HCT116 (cell line): ENCODE results near the gene FAM83B. TPM values are rescaled to one million over a fixed set of nuclear protein-coding genes. Genes with fewer than 3 reads are reported as not detected.
A peak's percentile ranks its signal among the peaks of the same experiment; 100 is the strongest.

ENCODE experiments used
- ATAC-seq: fragments of 200-7000 bp; cut with Tn5 transposase; 2 replicates; pipeline ENCODE4 v1.9.1; 2020; ENCODE audit warnings: mild to moderate bottlenecking, moderate library complexity
- BruUV-seq: library from RNA; stranded (reverse); fragments of 400-500 nt; replicated peaks from 2 replicates; lab custom pipeline; 2021; lab: Mats Ljungman, UMichigan
- CTCF ChIA-PET: fragments of 300-600 bp; sonication (Branson Sonifier 250); formaldehyde crosslinking; loops from one replicate; lab custom pipeline; 2021; ENCODE audit warnings: antibody characterized with exemption; lab: Charles Lee
- POLR2A ChIA-PET: fragments of 300-600, 350-600 bp; sonication (Branson Sonifier 250); formaldehyde crosslinking; loops from one replicate; lab custom pipeline; 2021; ENCODE audit warnings: antibody characterized with exemption; lab: Charles Lee
- RAD21 ChIA-PET, 2 experiments: fragments of 300-600 bp; sonication (Branson Sonifier 250); formaldehyde crosslinking; loops; one replicate each; lab custom pipeline; 2023; ENCODE audit warnings: low total read pairs in 2 of 2; ENCODE audit not compliant: uncharacterized antibody in 2 of 2, unreplicated experiment in 2 of 2, low non-redundant PET in 1 of 2; lab: Charles Lee
- DNase-seq: peaks from one replicate; pipeline ENCODE4 v3.0.0-alpha.2; 2010; ENCODE audit warnings: low read depth, low spot score
- H2AFZ ChIP-seq: fragments of 200-600 bp; shearing (Covaris generic), sonication (generic); 2 replicates; pipeline ENCODE4 v1.6.1; 2017; ENCODE audit warnings: low read depth, mixed run types, mixed read lengths, antibody characterized with exemption, low read length; ENCODE audit not compliant: poor library complexity, severe bottlenecking
- H3K27ac ChIP-seq: 2 replicates; pipeline ENCODE4 v1.5.1; 2012; ENCODE audit warnings: low read depth, low read length
- H3K27me3 ChIP-seq: fragments of 200-600 bp; sonication (generic); 2 replicates; pipeline ENCODE4 v1.6.1; 2016; ENCODE audit warnings: mixed run types, low read length, mixed read lengths; ENCODE audit not compliant: insufficient read depth
- H3K36me3 ChIP-seq, 2 experiments: fragments of 200-500 bp in 1 of 2; fragments of 200-600 bp in 1 of 2; sonication (Bioruptor generic) in 1 of 2; sonication (generic) in 1 of 2; 2 replicates each; pipeline versions ENCODE4 v1.5.1 to v1.6.1; 2014 to 2016; ENCODE audit warnings: low read length in 2 of 2, inconsistent platforms in 1 of 2, mixed read lengths in 1 of 2, mixed run types in 1 of 2; ENCODE audit not compliant: insufficient read depth in 2 of 2, control insufficient read depth in 1 of 2
- H3K4me1 ChIP-seq, 2 experiments: fragments of 200-600 bp in 1 of 2; sonication (generic) in 1 of 2; 2 replicates each; pipeline versions ENCODE4 v1.5.1 to v1.6.1; 2012 to 2017; ENCODE audit warnings: low read length in 2 of 2, inconsistent platforms in 1 of 2, mild to moderate bottlenecking in 1 of 2, mixed read lengths in 1 of 2, mixed run types in 1 of 2, moderate library complexity in 1 of 2; ENCODE audit not compliant: insufficient read depth in 2 of 2, control insufficient read depth in 1 of 2
- H3K4me2 ChIP-seq: fragments of 200-600 bp; sonication (generic); 2 replicates; pipeline ENCODE4 v1.6.1; 2017; ENCODE audit warnings: mixed run types, low read length, mixed read lengths
- H3K4me3 ChIP-seq, 2 experiments: fragments of 200-600 bp in 1 of 2; sonication (generic) in 1 of 2; replicated peaks in 1 of 2; 2 replicates each; pipeline ENCODE4 v1.5.1; 2011 to 2016; ENCODE audit warnings: low read length in 2 of 2, control low read depth in 1 of 2, low read depth in 1 of 2, mild to moderate bottlenecking in 1 of 2, mixed read lengths in 1 of 2, mixed run types in 1 of 2
- H3K79me2 ChIP-seq: fragments of 200-600 bp; sonication (generic); 2 replicates; pipeline ENCODE4 v1.6.1; 2017; ENCODE audit warnings: mild to moderate bottlenecking, mixed run types, low read length, moderate library complexity, mixed read lengths; ENCODE audit not compliant: insufficient read depth
- H3K9ac ChIP-seq: fragments of 200-600 bp; sonication (generic); 2 replicates; pipeline ENCODE4 v1.6.1; 2016; ENCODE audit warnings: low read length, mixed read lengths
- H3K9me2 ChIP-seq: fragments of 200-600 bp; sonication (generic), shearing (Covaris generic); 2 replicates; pipeline ENCODE4 v1.6.1; 2017; ENCODE audit warnings: mixed run types, mild to moderate bottlenecking, moderate library complexity; ENCODE audit not compliant: insufficient read depth
- H3K9me3 ChIP-seq, 2 experiments: fragments of 200-500 bp in 1 of 2; fragments of 200-600 bp in 1 of 2; sonication (Bioruptor generic) in 1 of 2; sonication (generic) in 1 of 2; 2 replicates each; pipeline ENCODE4 v1.6.1; 2014 to 2017; ENCODE audit warnings: low read length in 2 of 2, mixed read lengths in 2 of 2, inconsistent platforms in 1 of 2, low read depth in 1 of 2, mild to moderate bottlenecking in 1 of 2, mixed run types in 1 of 2, moderate library complexity in 1 of 2; ENCODE audit not compliant: control insufficient read depth in 1 of 2, insufficient read depth in 1 of 2
- H4K20me1 ChIP-seq: fragments of 200-600 bp; sonication (generic), shearing (Covaris generic); 2 replicates; pipeline ENCODE4 v1.6.1; 2017; ENCODE audit warnings: mixed run types, mild to moderate bottlenecking, moderate library complexity; ENCODE audit not compliant: insufficient read depth
- CBX3 ChIP-seq: IDR thresholded peaks from 2 replicates; pipeline ENCODE4 v1.6.1; 2012; ENCODE audit warnings: low read depth
- ELF1 ChIP-seq: IDR thresholded peaks from 2 replicates; pipeline ENCODE4 v1.6.1; 2012; ENCODE audit warnings: low read depth, borderline replicate concordance
- EZH2 ChIP-seq: fragments of 200-600 bp; sonication (generic); IDR thresholded peaks from 2 replicates; pipeline ENCODE4 v1.6.1; 2017; ENCODE audit warnings: antibody characterized with exemption, mixed run types
- FOSL1 ChIP-seq: IDR thresholded peaks from 2 replicates; pipeline ENCODE4 v1.6.1; 2012; ENCODE audit warnings: low read depth
- SIN3A ChIP-seq: IDR thresholded peaks from 2 replicates; pipeline ENCODE4 v1.6.1; 2012; ENCODE audit warnings: low read depth
- SP1 ChIP-seq: IDR thresholded peaks from 2 replicates; pipeline ENCODE4 v1.6.1; 2012; ENCODE audit warnings: low read depth
- YY1 ChIP-seq: IDR thresholded peaks from 2 replicates; pipeline ENCODE4 v1.6.1; 2011; ENCODE audit warnings: low read length, low read depth, moderate library complexity, mild to moderate bottlenecking; ENCODE audit not compliant: insufficient replicate concordance; ENCODE audit errors: extremely low read depth
- intact Hi-C: fragments of 100-400 bp; cut with micrococcal nuclease; formaldehyde crosslinking; loops from 2 replicates; pipeline ENCODE4 v1.10.0; 2022
- total RNA-seq: library from RNA; stranded (reverse); gene quantifications from one replicate; pipeline ENCODE4 v1.2.1, GENCODE V29; 2021; ENCODE audit not compliant: unreplicated experiment
- TF ChIP-seq, protein P1 (sequence below), 3 experiments: fragments of 200-600 bp in 1 of 3; sonication (generic) in 1 of 3; IDR thresholded peaks in 2 of 3; conservative IDR thresholded peaks in 1 of 3; 2 replicates each; pipeline ENCODE4 v1.5.1; 2012 to 2017; ENCODE audit warnings: low read depth in 2 of 3, low read length in 2 of 3, antibody characterized with exemption in 1 of 3, borderline replicate concordance in 1 of 3, control low read depth in 1 of 3, mild to moderate bottlenecking in 1 of 3, mixed read lengths in 1 of 3, mixed run types in 1 of 3, moderate library complexity in 1 of 3; ENCODE audit not compliant: insufficient read depth in 1 of 3
- TF ChIP-seq, protein P2 (sequence below): IDR thresholded peaks from 2 replicates; pipeline ENCODE4 v1.6.1; 2012
- TF ChIP-seq, protein P3 (sequence below): IDR thresholded peaks from 2 replicates; pipeline ENCODE4 v1.6.1; 2012

The FAM83B gene
- total RNA-seq, 1 experiment from 2014 or later = 16.9 TPM

DNA sequence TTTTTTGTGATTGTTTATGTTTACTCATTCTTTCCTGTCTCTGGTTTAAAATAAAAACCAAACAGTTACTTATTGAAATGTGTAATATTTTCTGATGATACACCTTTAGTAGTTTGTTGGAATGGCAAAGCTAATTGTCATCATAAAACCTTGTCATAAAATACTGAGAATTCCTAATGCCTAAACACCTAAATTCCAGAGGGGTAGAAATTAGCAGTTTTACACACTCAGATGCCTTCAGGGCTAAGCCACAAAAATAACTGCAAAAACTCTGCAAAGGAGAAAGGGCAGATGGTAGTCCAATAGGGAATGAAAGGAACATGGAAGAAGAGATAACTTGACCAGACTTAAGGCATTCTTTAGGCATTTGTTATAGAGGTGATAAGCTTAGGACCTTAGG lies 30.3 kb downstream of the FAM83B start:
- POLR2A ChIA-PET = interaction anchor here (0.6 kb wide), 1 partner anchor 190 kb away, joined by 3 read pairs; no protein-coding TSS in a partner anchor
- no peaks in the 10 kb centered on the region for H3K36me3 ChIP-seq
- no peak for ATAC-seq

DNA sequence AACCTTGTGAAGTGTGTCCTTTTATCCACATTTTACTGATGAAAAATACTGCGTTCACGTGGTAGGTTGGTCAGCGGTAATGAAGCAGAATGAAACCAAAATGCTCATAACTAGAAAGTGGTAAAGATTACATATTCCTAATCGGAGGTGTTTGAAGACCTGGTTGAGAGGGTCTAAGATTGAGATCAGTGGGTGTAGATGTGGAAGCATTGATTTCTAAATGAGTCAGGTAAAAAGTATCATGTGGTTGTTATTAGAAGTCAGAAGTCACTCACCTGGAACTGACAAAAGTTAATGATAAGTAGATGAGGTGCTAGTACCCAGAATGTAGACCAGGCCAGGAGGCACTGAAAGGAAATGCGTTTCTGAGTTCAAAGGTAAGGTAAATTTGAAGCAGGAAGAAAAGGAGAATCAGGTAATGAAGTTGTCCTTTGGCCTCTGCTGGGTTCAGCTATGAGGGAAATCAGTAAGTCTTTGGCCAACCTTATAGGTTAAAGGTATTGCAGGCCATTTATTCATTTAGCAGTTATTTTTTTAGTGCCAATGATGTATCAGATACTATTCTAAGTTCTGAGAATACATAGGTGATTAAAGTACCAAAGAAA lies 31.2 kb downstream of the FAM83B start:
- Histone ChIP-seq H3K79me2 (peaks cover 10% of the 10 kb centered on the region), H3K27me3 (no peaks in the 10 kb centered on the region), H3K9me3 (no peaks in the 10 kb centered on the region), H3K4me2 (no peak overlapping the region), H3K36me3 (no peaks in the 10 kb centered on the region), H4K20me1 (no peaks in the 10 kb centered on the region), H3K27ac (no peak overlapping the region), H3K4me1 (peaks cover 55 to 90% of the 10 kb centered on the region in 2 experiments), H2AFZ (no peak overlapping the region), H3K9me2 (no peaks in the 10 kb centered on the region), H3K4me3 (no peak overlapping the region), H3K9ac (no peak overlapping the region)
- intact Hi-C loops = loop anchor here (1.0 to 10.0 kb wide), 5 partner anchors 73 to 891 kb away; no protein-coding TSS in a partner anchor
- RAD21 ChIA-PET = no interaction called here
- POLR2A ChIA-PET = no interaction called here
- BruUV-seq = no TSS peak
- TF ChIP-seq SP1 (no peak), FOSL1 (no peak), EZH2 (no peak), ELF1 (no peak), CBX3 (no peak), YY1 (no peak)
- TF ChIP-seq, protein P1, sequence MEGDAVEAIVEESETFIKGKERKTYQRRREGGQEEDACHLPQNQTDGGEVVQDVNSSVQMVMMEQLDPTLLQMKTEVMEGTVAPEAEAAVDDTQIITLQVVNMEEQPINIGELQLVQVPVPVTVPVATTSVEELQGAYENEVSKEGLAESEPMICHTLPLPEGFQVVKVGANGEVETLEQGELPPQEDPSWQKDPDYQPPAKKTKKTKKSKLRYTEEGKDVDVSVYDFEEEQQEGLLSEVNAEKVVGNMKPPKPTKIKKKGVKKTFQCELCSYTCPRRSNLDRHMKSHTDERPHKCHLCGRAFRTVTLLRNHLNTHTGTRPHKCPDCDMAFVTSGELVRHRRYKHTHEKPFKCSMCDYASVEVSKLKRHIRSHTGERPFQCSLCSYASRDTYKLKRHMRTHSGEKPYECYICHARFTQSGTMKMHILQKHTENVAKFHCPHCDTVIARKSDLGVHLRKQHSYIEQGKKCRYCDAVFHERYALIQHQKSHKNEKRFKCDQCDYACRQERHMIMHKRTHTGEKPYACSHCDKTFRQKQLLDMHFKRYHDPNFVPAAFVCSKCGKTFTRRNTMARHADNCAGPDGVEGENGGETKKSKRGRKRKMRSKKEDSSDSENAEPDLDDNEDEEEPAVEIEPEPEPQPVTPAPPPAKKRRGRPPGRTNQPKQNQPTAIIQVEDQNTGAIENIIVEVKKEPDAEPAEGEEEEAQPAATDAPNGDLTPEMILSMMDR (IDR thresholded peaks at IDR 0.05 in 2 of 3, conservative IDR thresholded peaks at IDR 0.05 in 1 of 3; ENCODE audit: borderline replicate concordance in 1 of 3, insufficient read depth in 1 of 3, low read depth in 2 of 3, low read length in 2 of 3) = no peak
- TF ChIP-seq, protein P2, sequence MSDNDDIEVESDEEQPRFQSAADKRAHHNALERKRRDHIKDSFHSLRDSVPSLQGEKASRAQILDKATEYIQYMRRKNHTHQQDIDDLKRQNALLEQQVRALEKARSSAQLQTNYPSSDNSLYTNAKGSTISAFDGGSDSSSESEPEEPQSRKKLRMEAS = 0 out of 2 replicates have a peak, but pooled peaks have one; percentile 10
- DNase-seq = no peak
- no peak for ATAC-seq
- CTCF ChIA-PET = interaction anchor here (1.3 kb wide), 1 partner anchor 192 kb away, joined by 4 read pairs; no protein-coding TSS in a partner anchor

More for the DNA sequence above, 30.3 kb downstream of the FAM83B start:
- Histone ChIP-seq H4K20me1 (no peaks in the 10 kb centered on the region), H3K9me3 (no peaks in the 10 kb centered on the region), H3K79me2 (peaks cover 6% of the 10 kb centered on the region; the same call in 1 of the 2 replicates), H3K4me1 (peaks cover 56 to 91% of the 10 kb centered on the region in 2 experiments), H3K4me3 (no peak overlapping the region), H3K27ac (peak overlapping the region; percentile 24; the same call in 1 of the 2 replicates), H3K4me2 (peak overlapping the region; percentile 66; the same call in 1 of the 2 replicates), H3K9me2 (no peaks in the 10 kb centered on the region), H3K27me3 (no peaks in the 10 kb centered on the region), H2AFZ (no peak overlapping the region), H3K9ac (no peak overlapping the region)
- ChIA-PET RAD21 (no interaction called here), CTCF (no interaction called here)
- no TSS peak for BruUV-seq
- intact Hi-C loops = loop anchor here (5.0 to 10.0 kb wide), 3 partner anchors 72 to 890 kb away; no protein-coding TSS in a partner anchor
- no peak for DNase-seq
- TF ChIP-seq YY1 (no peak), SIN3A (no peak)
- TF ChIP-seq, protein P3, sequence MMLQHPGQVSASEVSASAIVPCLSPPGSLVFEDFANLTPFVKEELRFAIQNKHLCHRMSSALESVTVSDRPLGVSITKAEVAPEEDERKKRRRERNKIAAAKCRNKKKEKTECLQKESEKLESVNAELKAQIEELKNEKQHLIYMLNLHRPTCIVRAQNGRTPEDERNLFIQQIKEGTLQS = no peak
